SU-DHL-6 (cell line): ENCODE data around the gene GFRA4.

Experiments
- CTCF ChIP-seq: fragments of 200-600 bp; sonication (generic); IDR thresholded peaks from one replicate; pipeline ENCODE4 v1.5.1; 2017; ENCODE audit warnings: antibody characterized with exemption, mild to moderate bottlenecking, low read length, moderate library complexity; ENCODE audit not compliant: insufficient read depth, poor library complexity, severe bottlenecking
- EZH2phosphoT487 ChIP-seq: fragments of 200-600 bp; sonication (generic), shearing (Covaris generic); conservative IDR thresholded peaks from 2 replicates; pipeline ENCODE4 v1.6.1; 2018; ENCODE audit warnings: mild to moderate bottlenecking, antibody characterized with exemption, low read length, moderate library complexity, mixed read lengths

- TF ChIP-seq CTCF (no peak), EZH2phosphoT487 (no peak)
Measured at GRCh38 chr20:3648951-3649350, 14.2 kb downstream of the GFRA4 start.
